HepG2 (cell line): ENCODE results near the gene EXOSC9. TPM values are rescaled to one million over a fixed set of nuclear protein-coding genes. Genes with fewer than 3 reads are reported as not detected.

Experiments used
- ARNTL ChIP-seq: sonication (generic); formaldehyde crosslinking; IDR thresholded peaks from 2 replicates; pipeline ENCODE4 v1.4.0; 2020; ENCODE audit warnings: mild to moderate bottlenecking, missing genetic modification reagents
- ASH2L ChIP-seq: fragments of 300-600, 200-600 bp; sonication (generic); IDR thresholded peaks from 2 replicates; pipeline ENCODE4 v1.7.0; 2017; ENCODE audit warnings: low read depth, mild to moderate bottlenecking, moderate library complexity, mixed read lengths, low read length; ENCODE audit not compliant: insufficient read length
- ATM ChIP-seq: fragments of 450-650 bp; IDR thresholded peaks from 2 replicates; pipeline ENCODE4 v1.7.1; 2017; ENCODE audit warnings: mild to moderate bottlenecking, borderline replicate concordance
- DBP ChIP-seq: sonication (generic); formaldehyde crosslinking; IDR thresholded peaks from 2 replicates; pipeline ENCODE4 v1.4.0; 2020; ENCODE audit warnings: missing genetic modification reagents; ENCODE audit errors: not compliant biosample characterization
- E2F2 ChIP-seq: sonication (generic); formaldehyde crosslinking; IDR thresholded peaks from 2 replicates; pipeline ENCODE4 v1.4.0; 2020; ENCODE audit warnings: missing genetic modification reagents, borderline replicate concordance
- ELF3 ChIP-seq: IDR thresholded peaks from 2 replicates; pipeline ENCODE4 v1.6.1; 2016; ENCODE audit warnings: missing genetic modification reagents, missing compliant biosample characterization
- ETV5 ChIP-seq: IDR thresholded peaks from 2 replicates; pipeline ENCODE4 v1.6.1; 2018; ENCODE audit warnings: missing biosample characterization, missing genetic modification reagents, inconsistent platforms, borderline replicate concordance
- ETV6 ChIP-seq: sonication (generic); formaldehyde crosslinking; conservative IDR thresholded peaks from 2 replicates; pipeline ENCODE4 v1.4.0; 2020; ENCODE audit warnings: missing genetic modification reagents
- FIP1L1 ChIP-seq: fragments of 200-400 bp; formaldehyde crosslinking; IDR thresholded peaks from 2 replicates; pipeline ENCODE4 v1.6.1; 2018; ENCODE audit warnings: low read depth, mild to moderate bottlenecking, low read length, moderate library complexity, borderline replicate concordance; ENCODE audit not compliant: insufficient read depth
- HNF1B ChIP-seq: sonication (generic); formaldehyde crosslinking; IDR thresholded peaks from 2 replicates; pipeline ENCODE4 v1.5.1; 2020; ENCODE audit warnings: mild to moderate bottlenecking, moderate library complexity, missing genetic modification reagents
- HNF4G ChIP-seq, 2 experiments: sonication (generic) in 1 of 2; formaldehyde crosslinking in 1 of 2; IDR thresholded peaks; 2 replicates each; pipeline versions ENCODE4 v1.4.0 to v1.6.1; 2011 to 2020; ENCODE audit warnings: borderline replicate concordance in 2 of 2, low read depth in 2 of 2, mild to moderate bottlenecking in 2 of 2, low read length in 1 of 2, missing genetic modification reagents in 1 of 2, moderate library complexity in 1 of 2
- KLF16 ChIP-seq, 2 experiments: sonication (generic) in 1 of 2; formaldehyde crosslinking in 1 of 2; IDR thresholded peaks; 2 replicates each; pipeline versions ENCODE4 v1.6.1 to v1.8.0; 2016 to 2023; ENCODE audit warnings: missing genetic modification reagents in 2 of 2, missing compliant biosample characterization in 1 of 2
- RELA ChIP-seq: sonication (generic); formaldehyde crosslinking; IDR thresholded peaks from 2 replicates; pipeline ENCODE4 v1.4.0; 2020; ENCODE audit warnings: missing genetic modification reagents
- SMARCC2 ChIP-seq: fragments of 450-650 bp; IDR thresholded peaks from 2 replicates; pipeline ENCODE4 v1.6.1; 2017; ENCODE audit warnings: antibody characterized with exemption, mild to moderate bottlenecking
- STAT5B ChIP-seq: sonication (generic); formaldehyde crosslinking; IDR thresholded peaks from 2 replicates; pipeline ENCODE4 v1.4.0; 2020; ENCODE audit warnings: missing genetic modification reagents
- THAP11 ChIP-seq: IDR thresholded peaks from 2 replicates; pipeline ENCODE4 v1.6.1; 2016; ENCODE audit warnings: missing biosample characterization, missing genetic modification reagents
- ZFP1 ChIP-seq: IDR thresholded peaks from 2 replicates; pipeline ENCODE4 v1.6.1; 2016
- ZNF33B ChIP-seq: sonication (generic); formaldehyde crosslinking; IDR thresholded peaks from 2 replicates; pipeline ENCODE4 v1.5.1; 2020; ENCODE audit warnings: mild to moderate bottlenecking, missing genetic modification reagents
- ZNF441 ChIP-seq: sonication (generic); formaldehyde crosslinking; IDR thresholded peaks from 2 replicates; pipeline ENCODE4 v1.7.0; 2021; ENCODE audit warnings: missing genetic modification reagents, borderline replicate concordance
- ZNF749 ChIP-seq: sonication (generic); formaldehyde crosslinking; IDR thresholded peaks from 2 replicates; pipeline ENCODE4 v1.8.0; 2022; ENCODE audit warnings: mild to moderate bottlenecking, missing genetic modification reagents, moderate library complexity, borderline replicate concordance
- ZNF839 ChIP-seq: sonication (generic); formaldehyde crosslinking; IDR thresholded peaks from 2 replicates; pipeline ENCODE4 v1.4.0; 2020; ENCODE audit warnings: missing genetic modification reagents, mild to moderate bottlenecking, borderline replicate concordance
- ZNF879 ChIP-seq: sonication (generic); formaldehyde crosslinking; IDR thresholded peaks from 2 replicates; pipeline ENCODE4 v1.8.1; 2023; ENCODE audit warnings: missing genetic modification reagents
- ZSCAN12 ChIP-seq: sonication (generic); formaldehyde crosslinking; IDR thresholded peaks from 2 replicates; pipeline ENCODE4 v1.9.0; 2021; ENCODE audit warnings: mild to moderate bottlenecking, missing genetic modification reagents
- polyA plus RNA-seq, 8 experiments: library from polyadenylated mRNA; depleted of rRNA in 3 of 8; stranded (reverse) in 7 of 8; unstranded in 1 of 8; fragments of >200 nt; fragmentation: Illumina TruSeq in 4 of 8; extraction: Trizol in 4 of 8; gene quantifications; 2 replicates each; pipeline versions ENCODE4 v1.2.1 to v1.2.3, GENCODE V29; 2011 to 2016; ENCODE audit warnings: low read depth in 4 of 8, missing spikeins in 1 of 8, mixed read lengths in 1 of 8; ENCODE audit not compliant: insufficient read depth in 1 of 8
- total RNA-seq, 5 experiments: library from RNA; depleted of rRNA; stranded (reverse); fragments of >200 nt; fragmentation: Illumina TruSeq; extraction: Trizol; gene quantifications; 2 replicates each; pipeline ENCODE4 v1.2.3, GENCODE V29; 2016; ENCODE audit warnings: low read depth in 1 of 5
- TF ChIP-seq, protein P1 (sequence below), 2 experiments: sonication (generic) in 1 of 2; formaldehyde crosslinking in 1 of 2; IDR thresholded peaks; 2 replicates each; pipeline versions ENCODE4 v1.4.0 to v1.6.1; 2018 to 2020; ENCODE audit warnings: missing genetic modification reagents in 2 of 2, borderline replicate concordance in 1 of 2, low read depth in 1 of 2, mild to moderate bottlenecking in 1 of 2, missing biosample characterization in 1 of 2

The EXOSC9 gene
- total and polyA plus RNA-seq, 2 of the 13 experiments (the other 11 are each of a cell fraction or from before 2014, with no cell fraction given): 26.0 to 48.0 TPM

DNA sequence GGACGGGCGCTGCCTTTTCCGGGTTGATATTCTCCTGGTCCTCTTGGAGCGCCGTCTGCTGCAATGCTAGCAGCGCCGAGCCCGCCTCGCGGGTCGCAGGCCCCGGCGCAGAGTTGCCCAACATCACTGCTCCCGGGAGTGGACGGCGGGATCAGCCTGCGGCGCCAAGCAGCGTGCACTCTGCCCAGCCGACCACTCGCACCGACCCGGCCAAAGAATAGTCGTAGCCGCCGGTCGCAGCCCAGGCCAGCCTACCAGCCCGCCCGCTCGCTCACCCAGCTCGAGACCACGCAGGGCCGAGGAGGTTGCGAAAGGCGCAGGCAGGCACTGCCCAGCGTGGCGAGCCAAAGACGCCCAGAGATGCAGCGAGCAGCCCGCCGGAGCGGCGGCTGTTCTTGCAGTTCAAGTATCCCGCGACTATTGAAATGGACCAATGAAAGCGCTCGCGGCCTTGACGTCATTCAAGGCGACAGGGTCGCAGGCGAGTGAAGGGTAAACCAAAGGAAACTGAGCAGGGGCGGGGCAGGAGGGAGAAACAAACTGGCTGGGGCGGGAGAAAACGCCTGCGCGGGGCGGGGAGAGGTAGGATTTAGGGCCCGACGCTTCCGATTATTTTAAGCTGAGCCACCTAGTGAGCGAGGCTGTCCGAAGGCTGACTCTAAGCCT, 22.5 kb downstream of the EXOSC9 start, which contains the start of gene CCNA2 (continued):
- no peak for TF ChIP-seq ZNF839 (CRISPR knock-in tag)
- TF ChIP-seq ZNF879: no peak
- TF ChIP-seq SMARCC2: no peak
- no peak for TF ChIP-seq ZSCAN12 (CRISPR knock-in tag)
- TF ChIP-seq, protein P1, sequence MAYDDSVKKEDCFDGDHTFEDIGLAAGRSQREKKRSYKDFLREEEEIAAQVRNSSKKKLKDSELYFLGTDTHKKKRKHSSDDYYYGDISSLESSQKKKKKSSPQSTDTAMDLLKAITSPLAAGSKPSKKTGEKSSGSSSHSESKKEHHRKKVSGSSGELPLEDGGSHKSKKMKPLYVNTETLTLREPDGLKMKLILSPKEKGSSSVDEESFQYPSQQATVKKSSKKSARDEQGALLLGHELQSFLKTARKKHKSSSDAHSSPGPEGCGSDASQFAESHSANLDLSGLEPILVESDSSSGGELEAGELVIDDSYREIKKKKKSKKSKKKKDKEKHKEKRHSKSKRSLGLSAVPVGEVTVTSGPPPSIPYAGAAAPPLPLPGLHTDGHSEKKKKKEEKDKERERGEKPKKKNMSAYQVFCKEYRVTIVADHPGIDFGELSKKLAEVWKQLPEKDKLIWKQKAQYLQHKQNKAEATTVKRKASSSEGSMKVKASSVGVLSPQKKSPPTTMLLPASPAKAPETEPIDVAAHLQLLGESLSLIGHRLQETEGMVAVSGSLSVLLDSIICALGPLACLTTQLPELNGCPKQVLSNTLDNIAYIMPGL (CRISPR knock-in tag; IDR thresholded peaks at IDR 0.05; ENCODE audit: borderline replicate concordance in 1 of 2, low read depth in 1 of 2): 0 out of 4 replicates have a peak, but pooled peaks of 1 of the 2 experiments have one; percentile 66
- TF ChIP-seq ASH2L: peak; percentile 70
- TF ChIP-seq ARNTL (CRISPR knock-in tag): no peak; the same call in 1 of the 2 replicates
- no peak for TF ChIP-seq DBP (CRISPR knock-in tag)
- TF ChIP-seq E2F2 (CRISPR knock-in tag): peak; percentile 85
- TF ChIP-seq ZNF441 (CRISPR knock-in tag): peak; percentile 60; the same call in 1 of the 2 replicates
- TF ChIP-seq KLF16 (CRISPR knock-in tag; IDR thresholded peaks at IDR 0.05): peak in 1 of 2 experiments; percentile 85; a peak in 2 of 4 replicates
- no peak for TF ChIP-seq FIP1L1
- TF ChIP-seq ETV5 (CRISPR knock-in tag): no peak; the same call in 1 of the 2 replicates
- no peak for TF ChIP-seq RELA
- TF ChIP-seq ZNF749 (CRISPR knock-in tag): peak; percentile 83; the same call in 1 of the 2 replicates
- TF ChIP-seq STAT5B (CRISPR knock-in tag): no peak
- TF ChIP-seq ZFP1: no peak
- TF ChIP-seq ELF3: 0 out of 2 replicates have a peak, but pooled peaks have one; percentile 13
- TF ChIP-seq HNF1B (CRISPR knock-in tag): no peak
- TF ChIP-seq ZNF33B (CRISPR knock-in tag): no peak
- no peak for TF ChIP-seq HNF4G (IDR thresholded peaks at IDR 0.05; ENCODE audit: borderline replicate concordance, low read depth, low read length)
- TF ChIP-seq HNF4G (CRISPR knock-in tag; IDR thresholded peaks at IDR 0.05; ENCODE audit: borderline replicate concordance, low read depth): 0 out of 2 replicates have a peak, but pooled peaks have one; percentile 53
- TF ChIP-seq THAP11: peak; percentile 86
- TF ChIP-seq ETV6 (CRISPR knock-in tag): no peak
- no peak for TF ChIP-seq ATM
